HepG2 (cell line): ENCODE measurements around the gene ATP8B4. TPM values are rescaled to one million over a fixed set of nuclear protein-coding genes. Genes with fewer than 3 reads are reported as not detected.

Experiments used
- ATAC-seq: fragments of 200-7000 bp; cut with Tn5 transposase; 3 replicates; pipeline ENCODE4 v1.9.1; 2020; ENCODE audit warnings: mild to moderate bottlenecking, moderate library complexity
- BruUV-seq: library from RNA; stranded (reverse); fragments of 400-500 nt; replicated peaks from 2 replicates; lab custom pipeline; 2021; lab: Mats Ljungman, UMichigan
- CTCF ChIA-PET: fragments of 300-600 bp; formaldehyde crosslinking; extraction: SDS; loops from one replicate; lab custom pipeline; 2021; ENCODE audit warnings: low total read pairs, inconsistent platforms, low intra/inter-chr PET ratio; lab: Yijun Ruan, JAX
- POLR2A ChIA-PET: fragments of 350-600 bp; sonication (Branson Sonifier 250); formaldehyde crosslinking; loops from one replicate; lab custom pipeline; 2020; ENCODE audit warnings: antibody characterized with exemption, inconsistent platforms; lab: Yijun Ruan, JAX
- DNase-seq: peaks from one replicate; pipeline ENCODE4 v3.0.0-alpha.2; 2015; ENCODE audit warnings: low spot score
- FAIRE-seq: peaks from 3 replicates; lab custom pipeline; 2011; peaks lifted over from hg19 to GRCh38; lab: Jason Lieb, UNC
- H2AFZ ChIP-seq: one replicate; pipeline ENCODE4 v1.6.1; 2011; ENCODE audit warnings: low read length, inconsistent platforms
- H3K27ac ChIP-seq: fragments of 300-600 bp; 3 replicates; pipeline ENCODE4 v1.8.0; 2011; ENCODE audit warnings: mixed run types, mild to moderate bottlenecking, mixed read lengths, low read length, inconsistent platforms; ENCODE audit not compliant: insufficient read depth; ENCODE audit errors: extremely low read length
- H3K27me3 ChIP-seq, 2 experiments: fragments of 200-600 bp in 1 of 2; 2 replicates in 1 of 2; 3 replicates in 1 of 2; pipeline versions ENCODE4 v1.6.0 to v1.8.0; 2011; ENCODE audit warnings: low read length in 2 of 2, mild to moderate bottlenecking in 2 of 2, moderate library complexity in 2 of 2, inconsistent platforms in 1 of 2; ENCODE audit not compliant: insufficient read depth in 2 of 2, control insufficient read depth in 1 of 2
- H3K36me3 ChIP-seq, 2 experiments: fragments of 200-600 bp in 1 of 2; replicated peaks in 1 of 2; 2 replicates in 1 of 2; 3 replicates in 1 of 2; pipeline versions ENCODE4 v1.5.1 to v1.8.0; 2011; ENCODE audit warnings: low read length in 2 of 2, inconsistent platforms in 1 of 2; ENCODE audit not compliant: insufficient read depth in 2 of 2, control insufficient read depth in 1 of 2
- H3K4me1 ChIP-seq: 2 replicates; pipeline ENCODE4 v1.5.1; 2012; ENCODE audit warnings: low read length, inconsistent platforms; ENCODE audit not compliant: insufficient read depth
- H3K4me2 ChIP-seq: 2 replicates; pipeline ENCODE4 v1.6.0; 2011; ENCODE audit warnings: low read depth, low read length, inconsistent platforms
- H3K4me3 ChIP-seq, 3 experiments: fragments of 200-600 bp in 1 of 3; sonication (generic), shearing (Covaris generic) in 1 of 3; replicated peaks in 1 of 3; 2 replicates each; pipeline ENCODE4 v1.5.1; 2011 to 2016; ENCODE audit warnings: low read length in 3 of 3, inconsistent platforms in 2 of 3, low read depth in 2 of 3, mild to moderate bottlenecking in 2 of 3, control low read depth in 1 of 3, mixed read lengths in 1 of 3; ENCODE audit not compliant: insufficient read depth in 1 of 3
- H3K79me2 ChIP-seq: one replicate; pipeline ENCODE4 v1.6.1; 2011; ENCODE audit warnings: low read length, inconsistent platforms; ENCODE audit not compliant: insufficient read depth
- H3K9ac ChIP-seq: 2 replicates; pipeline ENCODE4 v1.6.0; 2011; ENCODE audit warnings: mild to moderate bottlenecking, low read depth, low read length, inconsistent platforms; ENCODE audit not compliant: insufficient read depth
- H3K9me3 ChIP-seq: 2 replicates; pipeline ENCODE4 v1.5.1; 2012; ENCODE audit warnings: mild to moderate bottlenecking, low read length
- H4K20me1 ChIP-seq: 2 replicates; pipeline ENCODE4 v1.6.0; 2011; ENCODE audit warnings: inconsistent platforms, mild to moderate bottlenecking, low read length, moderate library complexity; ENCODE audit not compliant: insufficient read depth
- SATB2 ChIP-seq: sonication (generic); formaldehyde crosslinking; IDR thresholded peaks from 2 replicates; pipeline ENCODE4 v1.5.0; 2020; ENCODE audit warnings: missing genetic modification reagents
- TFDP1 ChIP-seq: IDR thresholded peaks from 2 replicates; pipeline ENCODE4 v1.6.1; 2016; ENCODE audit warnings: missing compliant biosample characterization, missing genetic modification reagents, borderline replicate concordance
- TRIM24 ChIP-seq: sonication (generic); formaldehyde crosslinking; IDR thresholded peaks from 2 replicates; pipeline ENCODE4 v1.8.0; 2022; ENCODE audit warnings: mild to moderate bottlenecking, missing genetic modification reagents
- ZNF230 ChIP-seq: sonication (generic); formaldehyde crosslinking; IDR thresholded peaks from 2 replicates; pipeline ENCODE4 v1.4.0; 2020; ENCODE audit warnings: mild to moderate bottlenecking, missing genetic modification reagents
- ZNF274 ChIP-seq: sonication (generic); formaldehyde crosslinking; IDR thresholded peaks from 2 replicates; pipeline ENCODE4 v1.5.1; 2020; ENCODE audit warnings: mild to moderate bottlenecking, missing genetic modification reagents
- ZNF773 ChIP-seq: sonication (generic); formaldehyde crosslinking; IDR thresholded peaks from 2 replicates; pipeline ENCODE4 v1.4.0; 2020; ENCODE audit warnings: missing genetic modification reagents, borderline replicate concordance
- in situ Hi-C: cut with HindIII; loops from 2 replicates; pipeline ENCODE4 v1.10.0; 2017; ENCODE audit warnings: low pct_unique_long_range_greater_than_20kb; ENCODE audit not compliant: extremely low pct_ligation_motif_present
- intact Hi-C: fragments of 100-400 bp; cut with micrococcal nuclease; formaldehyde crosslinking; loops from one replicate; pipeline ENCODE4 v1.10.0; 2022; ENCODE audit not compliant: unreplicated experiment
- polyA plus RNA-seq, 8 experiments: library from polyadenylated mRNA; depleted of rRNA in 3 of 8; stranded (reverse) in 7 of 8; unstranded in 1 of 8; fragments of >200 nt; fragmentation: Illumina TruSeq in 4 of 8; extraction: Trizol in 4 of 8; gene quantifications; 2 replicates each; pipeline versions ENCODE4 v1.2.1 to v1.2.3, GENCODE V29; 2011 to 2016; ENCODE audit warnings: low read depth in 4 of 8, missing spikeins in 1 of 8, mixed read lengths in 1 of 8; ENCODE audit not compliant: insufficient read depth in 1 of 8
- total RNA-seq, 5 experiments: library from RNA; depleted of rRNA; stranded (reverse); fragments of >200 nt; fragmentation: Illumina TruSeq; extraction: Trizol; gene quantifications; 2 replicates each; pipeline ENCODE4 v1.2.3, GENCODE V29; 2016; ENCODE audit warnings: low read depth in 1 of 5
- TF ChIP-seq, protein P1 (sequence below): sonication (generic); formaldehyde crosslinking; conservative IDR thresholded peaks from 2 replicates; pipeline ENCODE4 v1.4.0; 2020; ENCODE audit warnings: missing genetic modification reagents

ATP8B4 gene
- total and polyA plus RNA-seq, 2 of the 13 experiments (the other 11 are each of a cell fraction or from before 2014, with no cell fraction given) = 0.24 to 0.69 TPM

DNA sequence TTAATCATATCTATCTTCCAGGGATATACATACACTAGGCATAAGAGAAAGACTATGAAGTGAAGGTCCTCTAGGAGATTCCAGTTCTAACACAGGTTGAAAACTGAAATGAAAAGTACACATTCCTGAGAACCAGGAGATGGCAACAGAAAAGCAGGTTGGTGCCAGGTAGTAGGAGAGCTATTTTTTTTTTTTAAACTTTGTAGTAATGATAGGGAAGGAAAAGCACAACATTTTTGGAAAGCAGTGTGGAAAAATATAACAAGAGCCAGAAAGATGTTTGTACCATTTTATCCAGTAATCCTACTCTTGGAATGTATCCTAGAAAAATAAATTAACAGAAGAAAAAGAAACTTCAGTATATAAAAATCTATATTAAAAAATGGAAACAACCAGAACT, 308.3 kb downstream of the ATP8B4 start:
- Histone ChIP-seq H3K4me2 (no peak overlapping the region), H3K9me3 (no peaks in the 10 kb centered on the region), H3K79me2 (no peaks in the 10 kb centered on the region), H3K36me3 (no peaks in the 10 kb centered on the region), H3K4me1 (no peaks in the 10 kb centered on the region), H3K9ac (no peak overlapping the region), H3K4me3 (no peak overlapping the region), H2AFZ (no peak overlapping the region), H3K27me3 (no peaks in the 10 kb centered on the region), H3K27ac (no peak overlapping the region)
- CTCF ChIA-PET = no interaction called here
- in situ Hi-C loops = no loop called here
- ATAC-seq (no peak), FAIRE-seq (no peak), DNase-seq (no peak)
- intact Hi-C loops = no loop called here
- POLR2A ChIA-PET = no interaction called here
- TF ChIP-seq, protein P1, sequence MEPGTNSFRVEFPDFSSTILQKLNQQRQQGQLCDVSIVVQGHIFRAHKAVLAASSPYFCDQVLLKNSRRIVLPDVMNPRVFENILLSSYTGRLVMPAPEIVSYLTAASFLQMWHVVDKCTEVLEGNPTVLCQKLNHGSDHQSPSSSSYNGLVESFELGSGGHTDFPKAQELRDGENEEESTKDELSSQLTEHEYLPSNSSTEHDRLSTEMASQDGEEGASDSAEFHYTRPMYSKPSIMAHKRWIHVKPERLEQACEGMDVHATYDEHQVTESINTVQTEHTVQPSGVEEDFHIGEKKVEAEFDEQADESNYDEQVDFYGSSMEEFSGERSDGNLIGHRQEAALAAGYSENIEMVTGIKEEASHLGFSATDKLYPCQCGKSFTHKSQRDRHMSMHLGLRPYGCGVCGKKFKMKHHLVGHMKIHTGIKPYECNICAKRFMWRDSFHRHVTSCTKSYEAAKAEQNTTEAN (CRISPR knock-in tag) = no peak
- no peak for TF ChIP-seq ZNF274 (CRISPR knock-in tag)
- no peak for TF ChIP-seq ZNF773
- TF ChIP-seq TFDP1 = no peak
- TF ChIP-seq SATB2 = no peak
- TF ChIP-seq TRIM24 = no peak
- TF ChIP-seq ZNF230 (CRISPR knock-in tag) = no peak
- TF ChIP-seq, all 625 proteins: peak for 0
- H4K20me1 ChIP-seq = no peaks in the 10 kb centered on the region
- no TSS peak for BruUV-seq
